GM23338 (cell line): ENCODE measurements around the gene EDEM2. TPM values are rescaled to one million over a fixed set of nuclear protein-coding genes. Genes with fewer than 3 reads are reported as not detected.

ENCODE experiments used
- CREB1 ChIP-seq: fragments of 250-450 bp; sonication (Bioruptor Pico); IDR thresholded peaks from 2 replicates; pipeline ENCODE4 v1.5.0; 2020; ENCODE audit warnings: low read depth, mild to moderate bottlenecking, moderate library complexity
- CTCF ChIP-seq, 2 experiments: fragments of 200-600 bp in 1 of 2; sonication (generic) in 1 of 2; conservative IDR thresholded peaks; 2 replicates each; pipeline versions ENCODE4 v1.5.1 to v1.6.1; 2016 to 2017; ENCODE audit warnings: antibody characterized with exemption in 2 of 2, low read depth in 2 of 2, mild to moderate bottlenecking in 2 of 2, moderate library complexity in 1 of 2
- ETS1 ChIP-seq: IDR thresholded peaks from 2 replicates; pipeline ENCODE4 v1.6.1; 2016; ENCODE audit warnings: antibody characterized with exemption
- JUNB ChIP-seq: IDR thresholded peaks from one replicate; pipeline ENCODE4 v1.6.1; 2016; ENCODE audit warnings: antibody characterized with exemption; ENCODE audit not compliant: unreplicated experiment
- NANOG ChIP-seq: IDR thresholded peaks from 2 replicates; pipeline ENCODE4 v1.6.1; 2016; ENCODE audit warnings: antibody characterized with exemption, borderline replicate concordance
- POLR2AphosphoS5 ChIP-seq: IDR thresholded peaks from 2 replicates; pipeline ENCODE4 v1.6.1; 2016; ENCODE audit warnings: antibody characterized with exemption, low read depth
- ZNF331 ChIP-seq: fragments of 250-450 bp; sonication (Bioruptor Pico); IDR thresholded peaks from 2 replicates; pipeline ENCODE4 v1.5.0; 2020; ENCODE audit warnings: low read depth, mild to moderate bottlenecking, moderate library complexity
- ZNF462 ChIP-seq: fragments of 250-450 bp; sonication (Bioruptor Pico); IDR thresholded peaks from 2 replicates; pipeline ENCODE4 v1.5.0; 2020; ENCODE audit warnings: mild to moderate bottlenecking, moderate library complexity
- polyA plus RNA-seq: library from polyadenylated mRNA; unstranded; fragments of >200 nt; fragmentation: Nextera tagmentation; extraction: Ambion mirVana; gene quantifications from 2 replicates; pipeline ENCODE4 v1.2.1, GENCODE V29; 2016
- total RNA-seq: library from RNA; depleted of rRNA; stranded (reverse); fragments of >200 nt; shearing (Covaris generic); gene quantifications from 2 replicates; pipeline ENCODE4 v1.2.3, GENCODE V29; 2014

The EDEM2 gene
- total and polyA plus RNA-seq, 2 experiments from 2014 or later: 13.9 to 25.3 TPM

- TF ChIP-seq ZNF462 (CRISPR knock-in tag) (no peak), POLR2AphosphoS5 (no peak), NANOG (no peak), ETS1 (no peak), CTCF (conservative IDR thresholded peaks at IDR 0.05; ENCODE audit: low read depth in 2 of 2) (no peak), JUNB (no peak), CREB1 (CRISPR knock-in tag) (no peak), ZNF331 (no peak)
Measured at GRCh38 chr20:35179292-35180212, 32.4 kb upstream of the EDEM2 start (continued).
